HG03135 (cell line): Measurements from ENCODE around the gene ANOS1.
"Not testable (repeated sequence)": the region's sequence is repeated elsewhere in the genome, so short reads cannot be mapped to it uniquely, and the experiment has no call there.

ENCODE experiments used
- ATAC-seq: cut with Tn5 transposase; IDR thresholded peaks from one replicate; pipeline ENCODE4 v1.9.1; 2021; ENCODE audit warnings: mild to moderate bottlenecking, moderate library complexity; ENCODE audit not compliant: unreplicated experiment

Gene ANOS1

DNA sequence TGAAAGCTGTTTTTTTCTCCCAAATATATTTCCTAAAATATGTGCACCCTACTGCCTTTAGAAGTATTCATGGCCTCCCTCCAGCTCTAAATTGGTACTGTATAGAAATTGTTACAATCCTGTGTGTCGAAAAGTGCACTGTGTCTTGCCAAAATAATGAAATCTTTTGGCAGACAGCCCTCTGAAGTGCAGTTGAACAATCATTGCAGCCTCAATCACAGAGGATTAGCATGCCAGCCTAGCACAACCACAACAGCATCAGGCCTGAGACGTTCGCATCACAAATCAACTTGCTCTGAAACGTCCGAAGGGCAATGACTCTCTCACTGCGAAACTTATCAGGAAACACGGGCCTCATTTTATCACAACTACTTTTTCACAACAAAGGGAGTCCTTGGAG is 99.0 kb downstream of the ANOS1 start:
- no peak for ATAC-seq

DNA sequence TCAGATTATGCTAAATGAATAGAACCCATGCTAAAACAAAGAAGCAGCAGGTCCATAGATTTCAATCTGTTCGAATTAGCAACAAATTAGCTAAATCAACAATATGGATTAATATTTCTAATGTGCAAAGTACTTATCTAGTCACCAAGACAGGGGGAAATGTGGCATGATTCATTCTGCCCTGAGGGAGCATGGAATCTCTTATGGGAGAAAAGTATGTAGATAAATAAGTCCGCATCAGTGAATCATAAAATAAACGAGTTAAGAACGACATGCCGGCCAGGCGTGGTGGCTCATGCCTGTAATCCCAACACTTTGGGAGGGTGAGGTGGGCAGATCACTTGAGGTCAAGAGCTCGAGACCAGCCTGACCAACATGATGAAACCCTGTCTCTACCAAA is 102.1 kb downstream of the ANOS1 start:
- ATAC-seq, result no peak

DNA sequence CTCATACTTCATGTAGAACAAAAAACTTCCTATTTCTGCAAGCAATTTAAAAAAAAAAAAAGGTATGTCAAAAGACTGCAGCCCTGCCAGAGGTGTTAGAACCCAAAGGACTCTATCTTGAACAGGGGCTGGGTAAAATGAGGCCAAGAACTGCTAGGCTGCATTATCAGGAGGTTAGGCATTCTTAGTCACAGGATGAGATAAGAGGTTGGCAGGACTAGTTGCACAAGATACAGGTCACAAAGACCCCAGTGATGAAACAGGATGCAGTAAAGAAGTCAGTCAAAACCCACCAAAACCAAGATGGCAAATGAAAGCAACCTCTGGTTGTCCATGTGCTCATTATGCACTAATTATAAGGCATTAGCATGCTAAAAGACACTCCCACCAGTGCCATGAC is 104.1 kb downstream of the ANOS1 start:
- no peak for ATAC-seq

DNA sequence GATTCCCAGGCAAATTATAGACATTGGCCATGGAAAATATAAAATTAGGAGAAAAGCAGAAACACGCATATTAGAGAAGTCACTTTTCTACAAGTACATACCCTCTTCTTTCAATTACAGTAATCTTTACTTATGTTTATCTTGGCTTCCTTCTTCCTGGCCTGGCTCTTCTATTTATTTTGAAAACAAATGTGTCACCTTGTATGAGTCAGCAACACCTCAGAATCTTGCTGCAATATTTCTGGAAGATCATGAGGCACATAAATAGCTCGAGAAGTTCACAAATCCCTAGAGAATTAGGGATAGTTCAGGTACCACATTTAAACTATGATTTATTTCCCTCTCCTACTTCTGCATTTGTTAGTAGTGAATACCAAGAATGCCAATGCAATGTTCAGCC is 124.6 kb downstream of the ANOS1 start:
- no peak for ATAC-seq

DNA sequence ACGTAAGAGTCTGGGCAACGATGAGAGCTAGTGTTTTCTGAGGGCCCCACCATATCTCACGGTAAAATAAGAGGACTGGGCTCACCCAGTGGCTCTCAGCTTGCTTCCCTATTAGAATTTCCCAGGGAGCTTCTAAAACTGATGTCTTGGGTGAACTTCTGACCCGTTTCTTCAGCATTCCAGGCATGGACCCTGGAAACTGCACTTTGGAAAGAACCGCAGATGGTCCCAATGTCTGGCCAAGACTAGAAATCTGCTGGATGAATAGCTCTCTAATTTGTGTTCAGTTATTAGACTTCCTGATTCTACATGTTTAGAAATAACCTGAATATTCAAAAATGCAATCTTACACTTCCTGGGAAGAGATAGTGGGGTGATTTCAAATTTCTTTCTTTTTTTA is 127.8 kb downstream of the ANOS1 start:
- ATAC-seq, result no peak

DNA sequence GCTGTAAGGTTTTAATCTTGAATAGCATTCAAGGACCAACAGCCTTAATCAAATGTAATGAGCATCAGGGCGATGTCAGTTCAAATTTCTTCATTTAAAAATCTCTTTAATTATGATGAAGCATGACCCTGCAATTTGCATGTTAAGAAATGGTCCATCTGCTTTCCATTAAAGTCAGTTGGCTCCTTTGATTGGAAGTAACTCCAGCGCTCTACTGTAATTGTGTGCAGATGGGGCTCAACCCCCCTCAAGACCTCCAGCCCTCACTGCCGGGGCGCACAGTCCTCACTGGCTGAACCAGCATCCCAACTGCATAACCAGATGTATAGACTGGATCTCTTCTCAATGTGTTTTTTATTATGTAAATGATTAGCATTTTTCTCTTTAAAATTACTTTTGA is 140.4 kb downstream of the ANOS1 start:
- no peak for ATAC-seq

DNA sequence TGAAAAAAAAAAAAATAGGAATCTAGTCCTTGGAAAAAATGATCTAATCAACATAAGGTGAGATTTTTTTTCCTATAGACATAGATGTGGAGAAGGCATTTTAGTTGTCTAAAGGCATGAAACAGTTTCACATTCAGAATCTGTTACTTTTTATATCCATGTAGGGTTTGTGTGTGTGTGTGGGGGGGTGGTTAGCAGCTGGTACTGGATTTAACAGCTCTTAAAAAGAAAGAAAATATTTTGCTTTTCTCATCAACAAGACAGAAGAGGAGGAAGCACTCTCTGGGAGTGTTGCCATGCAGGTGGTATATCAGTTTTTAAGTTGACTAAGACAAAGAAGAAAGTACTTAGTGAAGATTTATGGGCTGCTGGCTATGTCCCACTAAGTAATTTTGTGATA is 145.0 kb downstream of the ANOS1 start:
- no peak for ATAC-seq

DNA sequence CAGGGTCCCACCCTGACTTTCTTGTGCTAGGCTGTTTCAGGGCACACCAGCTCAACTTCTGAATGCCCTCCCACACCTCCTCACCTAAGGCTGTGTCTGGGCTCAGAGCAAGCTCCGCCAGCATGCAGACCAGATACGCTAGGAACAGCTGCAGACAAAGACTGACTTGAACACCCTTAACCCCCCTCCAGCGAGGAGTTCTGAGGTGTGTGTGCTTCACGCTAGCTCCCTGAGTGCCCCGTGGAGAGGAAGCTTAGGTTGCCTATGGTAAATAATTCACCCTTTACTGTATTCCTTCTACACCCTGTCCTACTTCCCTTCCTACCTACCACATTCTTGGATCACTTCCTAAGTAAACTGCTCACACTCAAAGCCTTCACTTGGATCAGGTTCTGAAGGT is 152.3 kb downstream of the ANOS1 start:
- ATAC-seq, result no peak

DNA sequence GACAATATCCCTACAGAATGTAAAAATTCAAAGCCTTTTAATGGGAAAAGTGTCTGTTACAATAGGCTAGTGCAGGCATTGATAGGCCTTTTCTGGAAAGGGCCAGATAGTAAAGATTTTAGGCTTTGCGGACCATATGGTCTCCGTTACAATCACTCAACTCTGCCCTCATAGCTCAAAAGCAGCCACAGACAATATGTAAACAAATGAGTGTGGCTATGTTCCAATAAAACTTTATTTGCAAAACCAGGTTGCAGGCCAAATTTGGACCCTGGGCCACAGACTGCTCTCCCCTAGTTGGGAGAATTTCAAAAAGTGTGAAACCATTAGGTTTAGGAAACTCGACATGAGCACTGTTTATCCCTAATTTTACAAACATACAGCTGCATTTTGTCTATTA is 155.1 kb downstream of the ANOS1 start:
- ATAC-seq, result no peak

DNA sequence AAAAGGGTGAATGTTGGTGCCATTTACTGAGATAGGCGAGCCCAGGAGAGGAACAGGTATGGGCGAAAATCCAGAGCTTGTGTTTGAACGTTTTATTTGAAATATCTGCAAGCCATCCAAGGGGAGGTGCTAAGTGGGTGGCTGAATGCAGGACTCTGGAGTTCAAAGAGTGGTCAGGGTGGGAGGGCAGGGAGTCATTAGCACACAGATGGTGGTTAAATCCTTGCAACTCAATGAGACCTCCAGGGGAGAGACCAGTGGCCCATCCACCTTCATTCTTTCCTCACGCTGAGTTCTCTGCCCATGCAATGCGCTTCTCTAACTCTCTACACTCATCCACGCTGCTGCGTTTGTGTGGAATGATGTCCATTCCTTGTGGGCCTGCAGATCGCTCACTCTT is 166.2 kb downstream of the ANOS1 start:
- ATAC-seq, result no peak

DNA sequence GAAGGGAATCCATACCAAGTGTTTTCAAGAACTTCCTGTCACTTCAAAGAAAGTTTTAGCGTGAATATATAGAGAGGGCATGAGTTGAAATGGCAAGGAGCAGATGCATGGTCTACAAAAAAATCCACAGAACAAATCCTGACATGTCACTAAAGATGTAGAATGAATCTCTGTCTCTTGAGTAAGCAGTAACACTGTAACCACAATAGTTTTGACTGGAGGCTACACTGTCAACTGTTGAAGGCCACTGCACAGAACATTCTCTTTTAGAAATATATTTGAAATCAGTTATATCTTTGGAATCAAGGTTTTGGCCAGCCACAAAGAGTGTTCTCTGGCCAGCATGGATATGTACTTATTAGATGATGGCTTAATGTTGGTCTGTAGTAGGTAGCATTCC is 183.5 kb downstream of the ANOS1 start:
- ATAC-seq, result no peak

DNA sequence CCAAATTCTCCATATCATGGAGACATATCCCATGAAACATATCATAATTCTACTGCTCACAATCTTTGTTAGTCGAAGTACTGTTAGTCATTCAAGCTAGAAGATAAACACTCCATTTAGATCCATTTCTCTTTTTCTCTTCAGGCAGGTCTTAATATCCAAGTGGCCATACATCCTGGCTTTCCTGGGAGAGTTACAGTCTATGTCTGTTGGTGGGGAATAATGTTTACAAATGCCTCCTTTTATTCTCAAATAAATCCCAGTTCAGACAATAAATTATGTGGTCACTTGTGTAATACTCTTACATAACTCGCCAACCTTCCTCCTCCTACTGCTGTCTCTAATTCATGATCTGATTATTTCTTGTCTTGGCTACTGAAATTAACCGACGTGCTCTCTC is 185.2 kb downstream of the ANOS1 start:
- ATAC-seq, result no peak

DNA sequence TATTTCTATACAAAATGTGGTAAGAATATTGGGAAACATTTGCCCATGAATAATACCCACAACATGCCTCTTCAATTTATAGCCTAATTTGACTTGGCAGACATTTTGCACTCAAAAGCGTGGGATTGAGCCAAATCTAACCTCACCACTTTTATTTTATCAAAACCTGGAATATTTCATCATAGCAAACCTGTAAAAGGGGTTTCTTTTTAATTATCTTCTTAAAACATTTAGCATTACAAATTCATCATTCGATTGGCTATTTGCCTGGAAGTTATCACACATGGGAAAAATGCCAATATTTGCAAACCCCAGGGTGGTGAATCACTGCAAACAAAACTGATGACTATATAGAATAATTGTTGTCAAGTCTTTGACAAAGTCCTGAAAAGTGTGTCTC is 211.1 kb downstream of the ANOS1 start:
- ATAC-seq, result no peak

DNA sequence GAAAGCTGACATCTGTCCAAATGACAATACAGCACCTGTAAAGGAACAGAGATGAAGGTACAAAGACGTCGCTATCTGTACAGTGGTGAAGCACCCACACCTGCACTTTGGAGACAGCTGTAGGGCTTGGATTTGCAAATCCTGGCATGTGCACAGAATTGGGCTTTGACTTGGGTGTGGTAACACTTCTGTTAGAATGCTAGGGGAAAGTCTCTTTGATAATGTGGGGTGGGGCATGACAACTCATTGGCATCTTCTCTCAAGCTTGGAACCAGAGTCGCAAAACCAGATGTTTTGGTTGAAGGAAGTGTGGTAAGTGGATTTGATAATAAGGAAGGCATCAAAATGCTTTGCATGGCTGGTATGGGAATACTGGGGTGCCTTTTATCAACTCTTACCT is 211.8 kb downstream of the ANOS1 start:
- ATAC-seq, result no peak

DNA sequence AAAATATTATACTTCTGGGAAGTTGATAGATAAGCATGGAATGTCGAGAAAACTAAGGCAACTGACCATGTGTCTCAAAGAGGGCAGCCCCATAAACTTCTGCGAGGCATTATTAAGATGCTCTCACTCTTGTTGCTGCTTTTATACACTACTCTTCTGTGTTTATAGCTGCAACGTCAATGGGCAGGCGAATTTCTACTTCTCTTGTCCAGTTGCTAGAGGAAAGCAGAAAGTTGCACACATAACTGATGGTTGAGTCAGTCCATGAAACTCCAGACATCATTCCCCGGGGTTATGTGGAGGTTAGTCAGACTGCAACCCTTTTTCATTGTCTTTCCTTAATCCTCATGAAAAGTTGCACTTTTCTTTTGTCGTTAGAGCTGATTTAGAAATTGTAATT is 227.5 kb downstream of the ANOS1 start:
- ATAC-seq, result no peak

DNA sequence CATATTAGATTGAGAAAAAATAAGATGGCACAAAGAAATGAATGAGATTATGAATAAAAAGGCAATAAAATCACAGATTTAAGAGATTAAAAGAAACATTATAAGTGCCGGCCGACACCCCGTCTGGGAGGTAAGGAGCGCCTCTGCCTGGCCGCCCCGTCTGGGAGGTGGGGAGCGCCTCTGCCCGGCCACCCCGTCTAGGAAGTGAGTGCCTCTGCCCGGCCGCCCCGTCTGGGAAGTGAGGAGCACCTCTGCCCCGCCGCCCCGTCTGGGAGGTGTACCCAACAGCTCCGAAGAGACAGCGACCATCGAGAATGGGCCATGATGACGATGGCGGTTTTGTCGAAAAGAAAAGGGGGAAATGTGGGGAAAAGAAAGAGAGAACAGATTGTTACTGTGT is 229.8 kb downstream of the ANOS1 start:
- not testable (repeated sequence) for ATAC-seq

DNA sequence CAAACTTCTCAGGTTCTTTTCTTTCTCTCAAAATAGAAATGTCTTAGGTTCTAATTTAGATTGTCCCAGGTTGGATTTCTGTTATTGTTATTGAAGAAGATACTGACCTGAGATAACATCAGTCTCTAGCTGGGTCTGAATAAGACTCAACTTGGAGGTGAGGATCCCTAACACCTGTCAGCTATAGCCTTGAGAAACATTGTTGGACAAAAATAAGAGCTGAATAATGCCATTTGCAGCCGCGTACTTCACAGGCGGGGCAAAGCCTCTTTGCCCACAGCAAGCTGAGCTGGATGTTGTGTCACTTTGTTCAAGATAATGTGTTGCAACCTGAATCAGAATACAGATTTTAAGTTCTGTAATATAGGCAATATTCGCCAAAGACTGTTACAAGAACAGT is 231.7 kb downstream of the ANOS1 start:
- ATAC-seq, result no peak

DNA sequence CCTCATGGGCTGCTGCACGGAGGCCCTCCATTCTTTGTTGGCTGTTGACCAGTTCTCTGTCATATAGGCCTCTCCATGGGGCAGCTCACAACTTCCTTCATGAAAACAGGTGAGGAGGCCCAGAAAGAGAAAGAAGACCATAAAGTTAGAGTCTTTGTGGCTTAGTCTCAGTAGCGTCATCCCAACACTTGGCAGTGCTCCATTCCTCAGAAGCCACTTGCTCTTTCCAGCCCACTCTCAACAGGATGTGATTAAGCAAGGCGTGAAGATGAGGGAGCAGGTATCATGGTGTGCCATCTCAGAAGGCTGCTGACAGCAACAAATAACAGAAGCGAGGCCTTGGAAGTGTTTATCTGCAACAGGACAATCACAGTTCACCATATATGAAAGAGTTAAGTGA is 236.9 kb downstream of the ANOS1 start:
- ATAC-seq, result not testable (repeated sequence)

DNA sequence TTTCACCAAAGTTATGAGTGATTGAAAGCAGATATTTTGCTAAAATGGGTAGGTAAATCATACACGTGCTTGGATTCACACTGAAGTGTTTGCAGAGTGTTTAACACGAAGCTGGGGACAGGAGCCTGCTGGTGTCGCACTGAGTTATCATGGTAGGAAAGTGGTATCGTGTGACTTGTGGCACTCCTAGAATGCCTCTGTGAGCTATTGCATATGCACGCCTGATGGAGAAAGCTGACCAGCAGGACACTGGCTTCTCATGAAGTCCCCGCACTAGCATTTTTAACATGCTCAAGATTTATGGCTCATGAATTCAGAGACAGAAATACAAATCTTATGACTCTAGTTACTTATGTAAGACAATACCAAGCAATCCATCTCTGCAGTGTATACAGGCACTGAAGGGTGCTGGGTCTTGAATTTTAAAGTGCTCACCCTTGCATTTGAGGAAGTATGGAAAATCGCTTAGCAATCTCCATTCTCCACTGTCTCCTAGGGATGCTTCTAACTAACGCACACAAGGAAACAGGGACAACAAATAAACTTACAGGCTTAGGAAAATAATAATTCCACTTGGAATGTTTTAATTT is 247.5 kb downstream of the ANOS1 start:
- ATAC-seq, result no peak
